Erythroblast (primary cell): Measurements from ENCODE around the gene ZBTB21.

Experiments
- GATA1 ChIP-seq: IDR thresholded peaks from 2 replicates; pipeline ENCODE4 v1.6.1; 2011; ENCODE audit warnings: low read depth, mild to moderate bottlenecking, control low read depth, low read length, moderate library complexity
- POLR2A ChIP-seq: IDR thresholded peaks from 2 replicates; pipeline ENCODE4 v1.6.1; 2011; ENCODE audit warnings: mild to moderate bottlenecking, low read length

DNA sequence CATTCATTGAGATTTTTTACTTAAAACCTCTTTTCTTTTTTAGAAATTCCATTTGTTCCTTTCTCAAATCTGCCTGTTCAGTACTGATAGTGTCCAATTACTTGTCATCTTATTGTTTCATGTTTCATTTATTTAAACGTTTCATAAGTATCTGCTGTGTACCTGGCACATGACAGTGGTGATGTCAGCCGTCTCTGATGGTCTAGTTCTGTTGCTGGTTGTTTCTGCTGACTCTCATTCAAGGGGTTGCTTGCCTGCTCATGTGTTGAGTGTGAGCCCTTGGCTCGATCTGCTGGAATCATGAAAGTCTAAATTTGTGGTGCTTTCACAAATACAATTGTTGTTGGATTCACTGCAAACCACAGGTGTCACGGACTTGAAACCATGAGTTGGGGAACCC is 30.8 kb downstream of the ZBTB21 start:
- TF ChIP-seq POLR2A (no peak), GATA1 (no peak)
